Measurements from ENCODE around the gene C7orf25. TPM values are rescaled to one million over a fixed set of nuclear protein-coding genes. Genes with fewer than 3 reads are reported as not detected.
A peak's percentile ranks its signal among the peaks of the same experiment; 100 is the strongest.

Gene C7orf25
- total and polyA plus RNA-seq, 2 of the 13 experiments (the other 11 are each of a cell fraction or from before 2014, with no cell fraction given), result 0.37 to 1.3 TPM

DNA sequence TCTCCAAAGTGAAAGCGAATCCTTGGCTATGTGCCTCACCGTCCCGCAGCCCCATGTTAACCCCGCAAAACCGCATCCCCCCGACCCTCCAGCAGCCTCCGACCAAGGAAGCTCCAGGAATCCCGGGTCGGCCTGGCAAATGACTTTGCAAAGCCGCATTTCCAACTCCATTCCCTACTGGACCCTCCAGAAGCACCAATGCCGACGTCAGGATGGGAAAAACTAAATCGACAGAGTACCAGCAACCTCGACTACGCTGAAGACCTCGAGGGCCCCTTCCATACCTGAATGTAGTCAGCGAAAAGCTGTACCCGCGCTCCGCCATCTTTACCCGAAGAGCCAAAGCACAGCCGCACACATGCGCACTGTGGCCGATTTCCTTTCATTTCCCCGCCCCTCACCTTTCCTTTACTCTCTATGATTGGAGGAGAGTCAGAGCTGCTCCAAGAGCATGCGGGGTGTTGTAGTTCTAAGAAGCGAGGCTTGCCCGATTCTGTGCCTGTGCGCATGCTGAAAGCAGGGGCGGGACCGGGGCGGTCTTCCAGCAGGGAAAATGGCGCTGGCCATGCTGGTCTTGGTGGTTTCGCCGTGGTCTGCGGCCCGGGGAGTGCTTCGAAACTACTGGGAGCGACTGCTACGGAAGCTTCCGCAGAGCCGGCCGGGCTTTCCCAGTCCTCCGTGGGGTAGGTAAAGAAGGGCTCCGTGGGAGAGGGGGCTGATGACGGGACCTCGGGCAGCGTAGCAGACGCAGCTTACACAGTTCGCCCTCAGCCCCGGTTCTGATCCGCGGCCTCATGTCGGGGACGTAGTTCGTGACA is 20.2 kb upstream of the C7orf25 start, which contains the start of the genes MRPL32 and PSMA2 (continued):
- TF ChIP-seq, protein P1, sequence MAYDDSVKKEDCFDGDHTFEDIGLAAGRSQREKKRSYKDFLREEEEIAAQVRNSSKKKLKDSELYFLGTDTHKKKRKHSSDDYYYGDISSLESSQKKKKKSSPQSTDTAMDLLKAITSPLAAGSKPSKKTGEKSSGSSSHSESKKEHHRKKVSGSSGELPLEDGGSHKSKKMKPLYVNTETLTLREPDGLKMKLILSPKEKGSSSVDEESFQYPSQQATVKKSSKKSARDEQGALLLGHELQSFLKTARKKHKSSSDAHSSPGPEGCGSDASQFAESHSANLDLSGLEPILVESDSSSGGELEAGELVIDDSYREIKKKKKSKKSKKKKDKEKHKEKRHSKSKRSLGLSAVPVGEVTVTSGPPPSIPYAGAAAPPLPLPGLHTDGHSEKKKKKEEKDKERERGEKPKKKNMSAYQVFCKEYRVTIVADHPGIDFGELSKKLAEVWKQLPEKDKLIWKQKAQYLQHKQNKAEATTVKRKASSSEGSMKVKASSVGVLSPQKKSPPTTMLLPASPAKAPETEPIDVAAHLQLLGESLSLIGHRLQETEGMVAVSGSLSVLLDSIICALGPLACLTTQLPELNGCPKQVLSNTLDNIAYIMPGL (CRISPR knock-in tag; IDR thresholded peaks at IDR 0.05; ENCODE audit: borderline replicate concordance in 1 of 2, low read depth in 1 of 2), result peak; percentile 55 to 69; a peak in 3 of 4 replicates
- TF ChIP-seq KLF12 (CRISPR knock-in tag; IDR thresholded peaks at IDR 0.05; ENCODE audit: borderline replicate concordance), result no peak
- no peak for TF ChIP-seq ZNF383 (CRISPR knock-in tag; IDR thresholded peaks at IDR 0.05; ENCODE audit: borderline replicate concordance)
- no peak for TF ChIP-seq PPARG (CRISPR knock-in tag; conservative IDR thresholded peaks at IDR 0.05)
- TF ChIP-seq YY1 (IDR thresholded peaks at IDR 0.05; ENCODE audit: insufficient read depth, insufficient replicate concordance, low read depth, low read length), result peak; percentile 96
- no peak for TF ChIP-seq ZSCAN30 (CRISPR knock-in tag; IDR thresholded peaks at IDR 0.05)
- no peak for TF ChIP-seq EEA1 (CRISPR knock-in tag; IDR thresholded peaks at IDR 0.05; ENCODE audit: borderline replicate concordance)
- no peak for TF ChIP-seq CHD4 (IDR thresholded peaks at IDR 0.05; ENCODE audit: borderline replicate concordance, low read length)
- peak; percentile 51 for TF ChIP-seq ZNF331 (CRISPR knock-in tag; IDR thresholded peaks at IDR 0.05)
- no peak for TF ChIP-seq STAT5B (CRISPR knock-in tag; IDR thresholded peaks at IDR 0.05)
- TF ChIP-seq KMT2B (CRISPR knock-in tag; IDR thresholded peaks at IDR 0.05), result peak; percentile 67; the same call in 1 of the 2 replicates
- TF ChIP-seq ZNF616 (CRISPR knock-in tag; IDR thresholded peaks at IDR 0.05; ENCODE audit: low read depth), result no peak
- TF ChIP-seq ZNF17 (CRISPR knock-in tag; IDR thresholded peaks at IDR 0.05), result no peak
- TF ChIP-seq, protein P2, sequence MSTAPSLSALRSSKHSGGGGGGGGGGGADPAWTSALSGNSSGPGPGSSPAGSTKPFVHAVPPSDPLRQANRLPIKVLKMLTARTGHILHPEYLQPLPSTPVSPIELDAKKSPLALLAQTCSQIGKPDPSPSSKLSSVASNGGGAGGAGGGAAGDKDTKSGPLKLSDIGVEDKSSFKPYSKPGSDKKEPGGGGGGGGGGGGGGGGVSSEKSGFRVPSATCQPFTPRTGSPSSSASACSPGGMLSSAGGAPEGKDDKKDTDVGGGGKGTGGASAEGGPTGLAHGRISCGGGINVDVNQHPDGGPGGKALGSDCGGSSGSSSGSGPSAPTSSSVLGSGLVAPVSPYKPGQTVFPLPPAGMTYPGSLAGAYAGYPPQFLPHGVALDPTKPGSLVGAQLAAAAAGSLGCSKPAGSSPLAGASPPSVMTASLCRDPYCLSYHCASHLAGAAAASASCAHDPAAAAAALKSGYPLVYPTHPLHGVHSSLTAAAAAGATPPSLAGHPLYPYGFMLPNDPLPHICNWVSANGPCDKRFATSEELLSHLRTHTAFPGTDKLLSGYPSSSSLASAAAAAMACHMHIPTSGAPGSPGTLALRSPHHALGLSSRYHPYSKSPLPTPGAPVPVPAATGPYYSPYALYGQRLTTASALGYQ (CRISPR knock-in tag; IDR thresholded peaks at IDR 0.05), result no peak
- TF ChIP-seq CENPT (CRISPR knock-in tag; IDR thresholded peaks at IDR 0.05; ENCODE audit: low read depth), result no peak
- TF ChIP-seq, protein P3, sequence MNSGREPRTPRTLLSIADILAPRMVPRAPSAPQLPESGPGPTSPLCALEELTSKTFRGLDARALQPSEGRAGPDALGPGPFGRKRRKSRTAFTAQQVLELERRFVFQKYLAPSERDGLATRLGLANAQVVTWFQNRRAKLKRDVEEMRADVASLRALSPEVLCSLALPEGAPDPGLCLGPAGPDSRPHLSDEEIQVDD (CRISPR knock-in tag; IDR thresholded peaks at IDR 0.05; ENCODE audit: borderline replicate concordance), result 0 out of 2 replicates have a peak, but pooled peaks have one; percentile 39
- TF ChIP-seq ZFP36 (IDR thresholded peaks at IDR 0.05; ENCODE audit: borderline replicate concordance, low read depth, low read length, partially characterized antibody), result no peak
- TF ChIP-seq TARDBP (CRISPR knock-in tag; IDR thresholded peaks at IDR 0.05), result 0 out of 2 replicates have a peak, but pooled peaks have one; percentile 19
- TF ChIP-seq, protein P4, sequence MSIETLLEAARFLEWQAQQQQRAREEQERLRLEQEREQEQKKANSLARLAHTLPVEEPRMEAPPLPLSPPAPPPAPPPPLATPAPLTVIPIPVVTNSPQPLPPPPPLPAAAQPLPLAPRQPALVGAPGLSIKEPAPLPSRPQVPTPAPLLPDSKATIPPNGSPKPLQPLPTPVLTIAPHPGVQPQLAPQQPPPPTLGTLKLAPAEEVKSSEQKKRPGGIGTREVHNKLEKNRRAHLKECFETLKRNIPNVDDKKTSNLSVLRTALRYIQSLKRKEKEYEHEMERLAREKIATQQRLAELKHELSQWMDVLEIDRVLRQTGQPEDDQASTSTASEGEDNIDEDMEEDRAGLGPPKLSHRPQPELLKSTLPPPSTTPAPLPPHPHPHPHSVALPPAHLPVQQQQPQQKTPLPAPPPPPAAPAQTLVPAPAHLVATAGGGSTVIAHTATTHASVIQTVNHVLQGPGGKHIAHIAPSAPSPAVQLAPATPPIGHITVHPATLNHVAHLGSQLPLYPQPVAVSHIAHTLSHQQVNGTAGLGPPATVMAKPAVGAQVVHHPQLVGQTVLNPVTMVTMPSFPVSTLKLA (IDR thresholded peaks at IDR 0.05), result peak; percentile 68
- no peak for TF ChIP-seq SRF (IDR thresholded peaks at IDR 0.05; ENCODE audit: low read depth, low read length)
- TF ChIP-seq MTA3 (CRISPR knock-in tag; IDR thresholded peaks at IDR 0.05), result no peak
- TF ChIP-seq ZNF230 (CRISPR knock-in tag; IDR thresholded peaks at IDR 0.05), result 0 out of 2 replicates have a peak, but pooled peaks have one; percentile 18
- peak; percentile 51; the same call in 1 of the 2 replicates for TF ChIP-seq SIN3B (IDR thresholded peaks at IDR 0.05; ENCODE audit: low read length)
- TF ChIP-seq ZNF564 (CRISPR knock-in tag; IDR thresholded peaks at IDR 0.05), result peak; percentile 72; the same call in 1 of the 2 replicates
